SU-DHL-6 (cell line): ENCODE data around the gene BUD13.

Experiments used
- H2AFZ ChIP-seq: fragments of 200-600 bp; sonication (generic); 2 replicates; pipeline ENCODE4 v1.6.1; 2014; ENCODE audit warnings: low read depth, mild to moderate bottlenecking, moderate library complexity, mixed read lengths, antibody characterized with exemption, low read length; ENCODE audit not compliant: severe bottlenecking
- H3F3A ChIP-seq: fragments of 200-600 bp; shearing (Covaris generic); 2 replicates; pipeline ENCODE4 v1.6.0; 2016; ENCODE audit warnings: antibody characterized with exemption, mild to moderate bottlenecking; ENCODE audit not compliant: insufficient read depth
- H3K27ac ChIP-seq: fragments of 200-600 bp; sonication (generic); 2 replicates; pipeline ENCODE4 v1.5.1; 2016; ENCODE audit warnings: low read depth, mild to moderate bottlenecking, low read length, moderate library complexity, mixed read lengths
- H3K27me3 ChIP-seq: fragments of 200-600 bp; sonication (generic), shearing (Covaris generic); 2 replicates; pipeline ENCODE4 v1.6.0; 2014; ENCODE audit warnings: mild to moderate bottlenecking, low read length
- H3K36me3 ChIP-seq: fragments of 200-600 bp; sonication (generic); 2 replicates; pipeline ENCODE4 v1.6.1; 2014; ENCODE audit warnings: mild to moderate bottlenecking, low read length, mixed read lengths
- H3K4me2 ChIP-seq: fragments of 300-600, 200-600 bp; shearing (Covaris generic), sonication (generic); 2 replicates; pipeline ENCODE4 v1.6.0; 2014; ENCODE audit warnings: low read length, low read depth, mild to moderate bottlenecking; ENCODE audit not compliant: poor library complexity, severe bottlenecking
- H3K4me3 ChIP-seq: fragments of 200-600 bp; sonication (generic); 2 replicates; pipeline ENCODE4 v1.5.1; 2014; ENCODE audit warnings: antibody characterized with exemption, low read length, mild to moderate bottlenecking, mixed read lengths; ENCODE audit not compliant: insufficient read depth, poor library complexity, severe bottlenecking
- H3K79me2 ChIP-seq: fragments of 200-600 bp; sonication (generic); 2 replicates; pipeline ENCODE4 v1.6.1; 2014; ENCODE audit warnings: mild to moderate bottlenecking, low read length, moderate library complexity; ENCODE audit not compliant: insufficient read depth
- H3K9ac ChIP-seq: fragments of 200-600 bp; sonication (generic); 2 replicates; pipeline ENCODE4 v1.7.0; 2014; ENCODE audit warnings: mild to moderate bottlenecking, low read length
- H3K9me2 ChIP-seq: fragments of 200-600 bp; sonication (generic); replicated peaks from 2 replicates; pipeline ENCODE4 v1.6.1; 2014; ENCODE audit warnings: low read length; ENCODE audit not compliant: insufficient read depth
- H3K9me3 ChIP-seq: fragments of 200-600 bp; sonication (generic); 2 replicates; pipeline ENCODE4 v1.6.1; 2014; ENCODE audit warnings: low read length, mixed read lengths; ENCODE audit not compliant: insufficient read depth
- H4K20me1 ChIP-seq: fragments of 200-600 bp; sonication (generic); 2 replicates; pipeline ENCODE4 v1.6.1; 2014; ENCODE audit warnings: low read depth, mild to moderate bottlenecking, antibody characterized with exemption, low read length, moderate library complexity, mixed read lengths
- CTCF ChIP-seq: fragments of 200-600 bp; sonication (generic); IDR thresholded peaks from one replicate; pipeline ENCODE4 v1.5.1; 2017; ENCODE audit warnings: antibody characterized with exemption, mild to moderate bottlenecking, low read length, moderate library complexity; ENCODE audit not compliant: insufficient read depth, poor library complexity, severe bottlenecking
- EZH2phosphoT487 ChIP-seq: fragments of 200-600 bp; sonication (generic), shearing (Covaris generic); conservative IDR thresholded peaks from 2 replicates; pipeline ENCODE4 v1.6.1; 2018; ENCODE audit warnings: mild to moderate bottlenecking, antibody characterized with exemption, low read length, moderate library complexity, mixed read lengths

BUD13 gene, protein sequence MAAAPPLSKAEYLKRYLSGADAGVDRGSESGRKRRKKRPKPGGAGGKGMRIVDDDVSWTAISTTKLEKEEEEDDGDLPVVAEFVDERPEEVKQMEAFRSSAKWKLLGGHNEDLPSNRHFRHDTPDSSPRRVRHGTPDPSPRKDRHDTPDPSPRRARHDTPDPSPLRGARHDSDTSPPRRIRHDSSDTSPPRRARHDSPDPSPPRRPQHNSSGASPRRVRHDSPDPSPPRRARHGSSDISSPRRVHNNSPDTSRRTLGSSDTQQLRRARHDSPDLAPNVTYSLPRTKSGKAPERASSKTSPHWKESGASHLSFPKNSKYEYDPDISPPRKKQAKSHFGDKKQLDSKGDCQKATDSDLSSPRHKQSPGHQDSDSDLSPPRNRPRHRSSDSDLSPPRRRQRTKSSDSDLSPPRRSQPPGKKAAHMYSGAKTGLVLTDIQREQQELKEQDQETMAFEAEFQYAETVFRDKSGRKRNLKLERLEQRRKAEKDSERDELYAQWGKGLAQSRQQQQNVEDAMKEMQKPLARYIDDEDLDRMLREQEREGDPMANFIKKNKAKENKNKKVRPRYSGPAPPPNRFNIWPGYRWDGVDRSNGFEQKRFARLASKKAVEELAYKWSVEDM

DNA sequence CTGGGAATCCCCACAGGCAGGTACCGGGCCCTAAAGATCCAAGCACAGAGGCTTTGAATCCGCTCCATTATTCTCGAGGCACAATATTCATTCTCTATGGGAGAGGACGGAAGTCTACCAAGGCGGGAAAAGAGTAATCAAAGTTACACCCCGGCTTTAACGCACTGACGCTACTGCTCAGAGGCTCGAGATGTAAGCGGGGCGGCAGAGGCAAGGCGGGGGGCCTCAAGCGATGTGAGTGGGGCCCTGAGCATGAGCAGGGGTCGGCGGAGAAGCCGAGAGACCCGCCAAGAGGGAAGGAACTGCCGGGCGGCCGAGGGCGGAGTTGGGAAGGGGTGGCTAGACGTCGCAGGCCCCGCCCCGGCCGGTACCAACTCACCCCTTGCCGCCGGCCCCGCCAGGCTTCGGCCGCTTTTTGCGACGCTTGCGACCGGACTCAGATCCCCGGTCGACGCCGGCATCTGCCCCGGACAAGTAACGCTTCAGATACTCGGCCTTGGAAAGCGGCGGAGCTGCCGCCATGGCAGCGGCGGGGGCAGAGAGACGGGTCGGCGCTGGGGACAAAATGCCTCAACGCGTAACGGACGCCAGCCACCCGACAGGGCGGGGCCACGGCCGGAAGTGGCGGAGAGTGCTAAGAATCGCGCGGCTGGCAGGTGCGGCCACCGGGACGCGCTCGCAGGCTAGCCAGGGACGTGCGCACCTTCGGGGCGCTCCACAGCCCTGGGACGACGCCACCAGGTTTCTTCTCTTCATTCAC, at the start of gene BUD13:
TSS of gene BUD13 (minus strand) at position 545 of the 760 bp plus-strand sequence. CDS start at position 522, 23 bp downstream.
- no peaks in the 10 kb centered on the region for H3K9me2 ChIP-seq
- TF ChIP-seq CTCF (no peak), EZH2phosphoT487 (no peak)
- H3K27me3 ChIP-seq = no peaks in the 10 kb centered on the region
- no peaks in the 10 kb centered on the region for H3K9me3 ChIP-seq
- H3K27ac ChIP-seq = peak within 1 kb of the TSS; percentile 92
- H2AFZ ChIP-seq = peak within 1 kb of the TSS; percentile 72
- no peaks in the 10 kb centered on the region for H4K20me1 ChIP-seq
- peak within 1 kb of the TSS; percentile 94 for H3K4me2 ChIP-seq
- peaks cover 9% of the 10 kb centered on the region; the same call in 1 of the 2 replicates for H3K36me3 ChIP-seq
- peak within 1 kb of the TSS; percentile 73 for H3K4me3 ChIP-seq
- H3K9ac ChIP-seq = peak within 1 kb of the TSS; percentile 83
- H3K79me2 ChIP-seq = peaks cover 25% of the 10 kb centered on the region
- H3F3A ChIP-seq = peaks cover 35% of the 10 kb centered on the region

- Histone ChIP-seq H3K27me3 (no peaks in the 10 kb centered on the region), H3K9ac (no peak overlapping the region), H3K4me3 (no peak overlapping the region), H3K36me3 (no peaks in the 10 kb centered on the region), H3K4me2 (no peak overlapping the region), H2AFZ (no peak overlapping the region), H3K9me3 (no peaks in the 10 kb centered on the region), H3K27ac (no peak overlapping the region), H4K20me1 (no peaks in the 10 kb centered on the region), H3K9me2 (no peaks in the 10 kb centered on the region), H3F3A (no peaks in the 10 kb centered on the region), H3K79me2 (no peaks in the 10 kb centered on the region)
- TF ChIP-seq EZH2phosphoT487 (no peak), CTCF (no peak)
These were observed 49.8 kb upstream of the BUD13 start for GRCh38 chr11:116822575-116822974.

DNA sequence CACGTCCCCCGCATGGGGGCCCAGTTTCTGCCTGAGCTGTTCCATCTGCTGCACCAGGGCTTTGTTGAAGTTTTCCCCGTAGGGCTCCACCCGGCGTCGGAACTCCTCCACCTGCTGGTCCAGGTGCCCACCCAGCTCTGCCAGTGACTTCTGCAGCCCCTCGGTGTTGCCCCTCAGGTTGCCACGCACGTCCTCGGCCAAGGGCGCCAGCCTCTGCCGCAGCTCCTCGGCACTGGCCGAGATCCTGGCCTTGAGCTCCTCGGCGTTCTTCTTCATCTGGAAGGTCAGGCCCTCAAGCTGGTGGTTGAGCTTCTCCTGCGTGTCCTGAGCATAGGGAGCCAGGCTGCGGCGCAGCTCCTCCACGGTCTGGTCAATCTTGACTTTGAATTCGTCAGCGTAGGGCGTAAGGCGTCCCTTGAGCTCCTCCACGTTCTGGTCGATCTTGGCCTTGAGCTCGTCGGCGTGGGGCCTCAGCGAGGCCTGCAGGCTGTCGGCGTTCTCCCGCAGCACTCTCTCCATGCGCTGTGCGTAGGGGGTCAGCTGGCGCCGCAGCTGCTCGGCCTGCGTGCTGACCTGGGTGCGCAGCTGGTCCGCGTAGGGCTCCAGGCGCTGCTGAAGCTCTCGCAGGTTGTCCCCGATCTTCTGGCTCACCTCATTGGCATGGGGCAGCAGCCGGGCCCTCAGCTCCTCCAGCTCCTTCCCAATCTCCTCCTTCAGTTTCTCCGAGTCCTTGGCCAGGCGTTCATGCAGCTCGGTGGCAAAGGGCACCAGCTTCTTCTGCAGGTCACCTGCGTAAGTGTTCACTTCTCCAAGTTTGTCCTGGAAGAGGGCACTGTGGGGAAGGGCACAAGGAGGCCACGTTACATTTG, 48.5 kb upstream of the BUD13 start:
- no peaks in the 10 kb centered on the region for H3K9me2 ChIP-seq
- no peaks in the 10 kb centered on the region for H3F3A ChIP-seq
- no peaks in the 10 kb centered on the region for H3K27me3 ChIP-seq
- no peaks in the 10 kb centered on the region for H4K20me1 ChIP-seq
- H3K4me2 ChIP-seq = no peak overlapping the region
- no peak overlapping the region for H3K4me3 ChIP-seq
- no peaks in the 10 kb centered on the region for H3K9me3 ChIP-seq
- no peak overlapping the region for H2AFZ ChIP-seq
- no peak overlapping the region for H3K9ac ChIP-seq
- H3K36me3 ChIP-seq = no peaks in the 10 kb centered on the region
- no peak overlapping the region for H3K27ac ChIP-seq
- no peaks in the 10 kb centered on the region for H3K79me2 ChIP-seq
- TF ChIP-seq EZH2phosphoT487 = no peak
- TF ChIP-seq CTCF = no peak
